BJ (cell line): ENCODE measurements around the gene C8B. TPM values are rescaled to one million over a fixed set of nuclear protein-coding genes. Genes with fewer than 3 reads are reported as not detected.

Experiments used
- CTCF ChIA-PET: fragments of 350-600 bp; formaldehyde crosslinking; extraction: SDS; loops from one replicate; lab custom pipeline; 2021; ENCODE audit warnings: antibody characterized with exemption, inconsistent platforms; lab: Yijun Ruan, JAX
- POLR2A ChIA-PET: fragments of 300-600 bp; sonication (Branson Sonifier 250); formaldehyde crosslinking; extraction: SDS; loops from one replicate; lab custom pipeline; 2021; ENCODE audit warnings: antibody characterized with exemption; lab: Charles Lee
- DNase-seq: peaks from one replicate; pipeline ENCODE4 v3.0.0-alpha.2; 2011; ENCODE audit warnings: low read depth
- H3K27me3 ChIP-seq: 2 replicates; pipeline ENCODE4 v1.6.0; 2011; ENCODE audit warnings: low read length; ENCODE audit not compliant: control insufficient read depth, insufficient read depth
- H3K36me3 ChIP-seq: 2 replicates; pipeline ENCODE4 v1.5.1; 2011; ENCODE audit warnings: low read length; ENCODE audit not compliant: control insufficient read depth, insufficient read depth
- H3K4me3 ChIP-seq: 2 replicates; pipeline ENCODE4 v1.5.1; 2011; ENCODE audit warnings: low read depth, mild to moderate bottlenecking, control low read depth, low read length
- polyA plus RNA-seq: library from polyadenylated mRNA; depleted of rRNA; stranded (reverse); fragments of >200 nt; gene quantifications from 2 replicates; pipeline ENCODE4 v1.2.3, GENCODE V29; 2011
- TF ChIP-seq, protein P1 (sequence below): IDR thresholded peaks from 2 replicates; pipeline ENCODE4 v1.5.1; 2011; ENCODE audit warnings: low read depth, mild to moderate bottlenecking, control low read depth, inconsistent platforms, low read length, moderate library complexity; ENCODE audit not compliant: insufficient read depth

C8B gene
- polyA plus RNA-seq, 1 experiment = not detected

DNA sequence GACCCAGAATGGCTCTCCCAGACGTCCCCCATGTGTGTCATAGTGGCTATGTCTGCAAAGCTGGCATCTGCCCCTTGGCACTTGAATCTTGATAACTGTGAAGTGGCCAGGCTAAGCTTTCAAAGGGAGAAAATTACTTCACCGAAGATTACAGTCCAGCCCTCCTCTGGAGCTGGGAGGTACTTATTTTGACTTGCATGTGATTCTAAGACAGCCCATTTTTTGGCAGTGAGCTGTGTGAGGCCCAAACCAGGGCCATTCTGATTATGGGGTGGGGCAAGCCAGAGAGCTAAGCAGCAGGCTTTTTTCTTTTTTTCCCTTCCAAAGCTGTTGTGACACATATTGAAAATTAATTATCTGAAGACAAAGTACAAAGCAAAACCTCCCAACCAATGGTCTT lies 42.1 kb upstream of the C8B start:
- Histone ChIP-seq H3K4me3 (no peak overlapping the region), H3K36me3 (no peaks in the 10 kb centered on the region), H3K27me3 (no peaks in the 10 kb centered on the region)
- TF ChIP-seq, protein P1, sequence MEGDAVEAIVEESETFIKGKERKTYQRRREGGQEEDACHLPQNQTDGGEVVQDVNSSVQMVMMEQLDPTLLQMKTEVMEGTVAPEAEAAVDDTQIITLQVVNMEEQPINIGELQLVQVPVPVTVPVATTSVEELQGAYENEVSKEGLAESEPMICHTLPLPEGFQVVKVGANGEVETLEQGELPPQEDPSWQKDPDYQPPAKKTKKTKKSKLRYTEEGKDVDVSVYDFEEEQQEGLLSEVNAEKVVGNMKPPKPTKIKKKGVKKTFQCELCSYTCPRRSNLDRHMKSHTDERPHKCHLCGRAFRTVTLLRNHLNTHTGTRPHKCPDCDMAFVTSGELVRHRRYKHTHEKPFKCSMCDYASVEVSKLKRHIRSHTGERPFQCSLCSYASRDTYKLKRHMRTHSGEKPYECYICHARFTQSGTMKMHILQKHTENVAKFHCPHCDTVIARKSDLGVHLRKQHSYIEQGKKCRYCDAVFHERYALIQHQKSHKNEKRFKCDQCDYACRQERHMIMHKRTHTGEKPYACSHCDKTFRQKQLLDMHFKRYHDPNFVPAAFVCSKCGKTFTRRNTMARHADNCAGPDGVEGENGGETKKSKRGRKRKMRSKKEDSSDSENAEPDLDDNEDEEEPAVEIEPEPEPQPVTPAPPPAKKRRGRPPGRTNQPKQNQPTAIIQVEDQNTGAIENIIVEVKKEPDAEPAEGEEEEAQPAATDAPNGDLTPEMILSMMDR = no peak
- no peak for DNase-seq
- CTCF ChIA-PET = interaction anchor here (1.0 to 1.2 kb wide), 4 partner anchors 10 to 39 kb away, joined by 3 to 4 read pairs (median 4); no protein-coding TSS in a partner anchor
- POLR2A ChIA-PET = interaction anchor here (0.5 to 0.6 kb wide), 2 partner anchors 30 to 646 kb away, joined by 3 to 15 read pairs; no protein-coding TSS in a partner anchor

DNA sequence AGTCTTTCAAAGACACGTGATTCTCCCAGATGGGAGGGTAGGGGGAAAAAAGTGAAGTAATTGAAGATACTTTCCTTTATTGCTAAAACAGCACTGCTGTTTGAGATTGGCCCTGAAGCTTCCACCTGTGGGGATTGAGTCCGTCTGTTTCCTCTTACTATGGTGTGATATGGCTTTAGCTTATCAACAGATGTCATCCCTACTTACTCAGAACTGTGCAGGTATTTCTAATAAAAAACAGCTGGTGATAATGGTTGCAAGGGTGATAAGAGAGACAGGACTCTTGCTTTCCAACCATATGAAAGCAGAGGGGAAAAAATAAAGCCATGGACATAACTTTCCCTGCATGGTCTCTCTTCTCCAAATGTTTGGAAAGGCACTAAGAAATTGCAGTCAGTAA lies 41.7 kb upstream of the C8B start:
- no peaks in the 10 kb centered on the region for H3K27me3 ChIP-seq
- ChIA-PET POLR2A (interaction anchor here (0.5 kb wide), 1 partner anchor 646 kb away, joined by 15 read pairs; no protein-coding TSS in a partner anchor), CTCF (interaction anchor here (1.0 to 1.2 kb wide), 2 partner anchors 11 to 39 kb away, joined by 3 to 4 read pairs; no protein-coding TSS in a partner anchor)
- TF ChIP-seq, protein P1 = no peak
- no peak for DNase-seq
- no peak overlapping the region for H3K4me3 ChIP-seq
- H3K36me3 ChIP-seq = no peaks in the 10 kb centered on the region

GRCh38 chr1:57003398-57004139 lies 37.8 kb upstream of the C8B start:
- Histone ChIP-seq H3K4me3 (no peak overlapping the region), H3K27me3 (no peaks in the 10 kb centered on the region), H3K36me3 (no peaks in the 10 kb centered on the region)
- POLR2A ChIA-PET = interaction anchor here (0.6 kb wide), 1 partner anchor 9 kb away, joined by 3 read pairs; no protein-coding TSS in a partner anchor
- TF ChIP-seq, protein P1 = no peak
- CTCF ChIA-PET = no interaction called here
- DNase-seq = no peak

- no peak for DNase-seq
- Histone ChIP-seq H3K36me3 (no peaks in the 10 kb centered on the region), H3K4me3 (no peak overlapping the region), H3K27me3 (no peaks in the 10 kb centered on the region)
- TF ChIP-seq, protein P1 = no peak
- POLR2A ChIA-PET = no interaction called here
- CTCF ChIA-PET = no interaction called here
Observed at GRCh38 chr1:56995414-56996100, 29.7 kb upstream of the C8B start.

GRCh38 chr1:56993475-56993874 lies 27.7 kb upstream of the C8B start:
- CTCF ChIA-PET = interaction anchor here (0.6 kb wide), 1 partner anchor 18 kb away, joined by 3 read pairs; no protein-coding TSS in a partner anchor

More at GRCh38 chr1:56993475-56993874, 27.7 kb upstream of the C8B start:
- TF ChIP-seq, protein P1 = no peak
- H3K27me3 ChIP-seq = no peaks in the 10 kb centered on the region
- no peak overlapping the region for H3K4me3 ChIP-seq
- DNase-seq = no peak
- POLR2A ChIA-PET = no interaction called here
- no peaks in the 10 kb centered on the region for H3K36me3 ChIP-seq
